GM12878 (cell line): ENCODE data around the gene RNU5B-1. TPM values are rescaled to one million over a fixed set of nuclear protein-coding genes. Genes with fewer than 3 reads are reported as not detected.

ENCODE experiments used
- ATAC-seq: fragments of 200-7000 bp; cut with Tn5 transposase; 3 replicates; pipeline ENCODE4 v1.9.1; 2020; ENCODE audit warnings: mild to moderate bottlenecking, moderate library complexity
- BruUV-seq: library from RNA; stranded (reverse); fragments of 400-500 nt; replicated peaks from 2 replicates; lab custom pipeline; 2021; lab: Mats Ljungman, UMichigan
- CTCF ChIA-PET: fragments of 300-600 bp; sonication (Branson Sonifier 250); formaldehyde crosslinking; extraction: SDS; loops from one replicate; lab custom pipeline; 2021; ENCODE audit warnings: inconsistent platforms; lab: Yijun Ruan, JAX
- POLR2A ChIA-PET: fragments of 350-600 bp; formaldehyde crosslinking; extraction: SDS; loops from one replicate; lab custom pipeline; 2021; ENCODE audit warnings: inconsistent platforms; lab: Charles Lee
- RAD21 ChIA-PET: fragments of 300-600 bp; sonication (Branson Sonifier 250); formaldehyde crosslinking; loops from one replicate; lab custom pipeline; 2023; ENCODE audit warnings: antibody characterized with exemption; ENCODE audit not compliant: unreplicated experiment; lab: Charles Lee
- SMC1A ChIA-PET: fragments of 300-600 bp; sonication (Branson Sonifier 250); formaldehyde crosslinking; loops from one replicate; lab custom pipeline; 2023; ENCODE audit not compliant: unreplicated experiment, uncharacterized antibody; lab: Charles Lee
- DNase-seq: peaks from one replicate; pipeline ENCODE4 v3.0.0-alpha.2; 2011; ENCODE audit warnings: low read depth, low spot score
- FAIRE-seq: peaks from 3 replicates; lab custom pipeline; 2011; peaks lifted over from hg19 to GRCh38; lab: Jason Lieb, UNC
- H2AFZ ChIP-seq: 2 replicates; pipeline ENCODE4 v1.6.0; 2011; ENCODE audit warnings: low read depth, low read length, control low read depth; ENCODE audit not compliant: control insufficient read depth
- H3K27ac ChIP-seq: 2 replicates; pipeline ENCODE4 v1.5.1; 2011; ENCODE audit warnings: control low read depth; ENCODE audit not compliant: control insufficient read depth, insufficient read depth
- H3K27me3 ChIP-seq, 2 experiments: replicated peaks in 1 of 2; 2 replicates each; pipeline versions ENCODE4 v1.6.0 to v1.6.1; 2011; ENCODE audit warnings: low read length in 1 of 2; ENCODE audit not compliant: control insufficient read depth in 2 of 2, insufficient read depth in 2 of 2
- H3K36me3 ChIP-seq, 2 experiments: 2 replicates each; pipeline ENCODE4 v1.5.1; 2011; ENCODE audit warnings: low read length in 1 of 2; ENCODE audit not compliant: control insufficient read depth in 2 of 2, insufficient read depth in 2 of 2
- H3K4me1 ChIP-seq: 2 replicates; pipeline ENCODE4 v1.6.1; 2011; ENCODE audit warnings: mild to moderate bottlenecking, low read length, moderate library complexity, mixed read lengths; ENCODE audit not compliant: control insufficient read depth, insufficient read depth
- H3K4me2 ChIP-seq: 2 replicates; pipeline ENCODE4 v1.6.0; 2011; ENCODE audit warnings: control low read depth; ENCODE audit not compliant: control insufficient read depth, insufficient read depth
- H3K4me3 ChIP-seq: fragments of 200-600 bp; sonication (generic); 2 replicates; pipeline ENCODE4 v1.5.1; 2016
- H3K79me2 ChIP-seq: 2 replicates; pipeline ENCODE4 v1.6.0; 2011; ENCODE audit warnings: low read length; ENCODE audit not compliant: control insufficient read depth, insufficient read depth
- H3K9ac ChIP-seq: 2 replicates; pipeline ENCODE4 v1.8.0; 2011; ENCODE audit warnings: low read length, control low read depth, mixed read lengths; ENCODE audit not compliant: control insufficient read depth, insufficient read depth
- H3K9me3 ChIP-seq: replicated peaks from 3 replicates; pipeline ENCODE4 v1.5.1; 2011; ENCODE audit warnings: mild to moderate bottlenecking, low read length; ENCODE audit not compliant: control insufficient read depth, insufficient read depth
- H4K20me1 ChIP-seq: 2 replicates; pipeline ENCODE4 v1.6.0; 2011; ENCODE audit not compliant: control insufficient read depth, insufficient read depth
- ASH2L ChIP-seq: fragments of 300-600, 200-600 bp; sonication (generic); IDR thresholded peaks from 2 replicates; pipeline ENCODE4 v1.6.1; 2017; ENCODE audit warnings: low read depth, mild to moderate bottlenecking, borderline replicate concordance
- ATF3 ChIP-seq: IDR thresholded peaks from 2 replicates; pipeline ENCODE4 v1.6.1; 2011; ENCODE audit warnings: low read depth, mild to moderate bottlenecking, low read length, moderate library complexity, borderline replicate concordance; ENCODE audit errors: extremely low read depth
- BCL11A ChIP-seq: IDR thresholded peaks from 2 replicates; pipeline ENCODE4 v1.6.1; 2011; ENCODE audit warnings: low read depth, low read length
- BHLHE40 ChIP-seq, 2 experiments: fragments of 450-650 bp in 1 of 2; IDR thresholded peaks; 2 replicates each; pipeline ENCODE4 v1.6.1; 2011 to 2017; ENCODE audit warnings: low read depth in 2 of 2, borderline replicate concordance in 1 of 2, improper control_type of control experiment in 1 of 2, low read length in 1 of 2, mild to moderate bottlenecking in 1 of 2
- E4F1 ChIP-seq: fragments of 450-650 bp; IDR thresholded peaks from 2 replicates; pipeline ENCODE4 v1.6.1; 2018; ENCODE audit warnings: borderline replicate concordance, mild to moderate bottlenecking; ENCODE audit not compliant: partially characterized antibody
- FOS ChIP-seq: IDR thresholded peaks from 3 replicates; pipeline ENCODE4 v1.6.1; 2011; ENCODE audit warnings: borderline replicate concordance; ENCODE audit not compliant: insufficient read length; ENCODE audit errors: extremely low read depth
- GATAD2B ChIP-seq: fragments of 450-650 bp; conservative IDR thresholded peaks from 2 replicates; pipeline ENCODE4 v1.6.1; 2017; ENCODE audit warnings: low read depth, mild to moderate bottlenecking, moderate library complexity
- HDAC6 ChIP-seq: fragments of 200-600 bp; sonication (generic); IDR thresholded peaks from one replicate; pipeline ENCODE4 v1.8.0; 2017; ENCODE audit warnings: antibody characterized with exemption; ENCODE audit not compliant: unreplicated experiment
- MEF2A ChIP-seq: IDR thresholded peaks from 2 replicates; pipeline ENCODE4 v1.6.1; 2011; ENCODE audit warnings: low read depth, mild to moderate bottlenecking, low read length, moderate library complexity; ENCODE audit not compliant: insufficient read depth
- MYB ChIP-seq: fragments of 150-350 bp; IDR thresholded peaks from 2 replicates; pipeline ENCODE4 v1.6.1; 2014; ENCODE audit warnings: mild to moderate bottlenecking, low read depth, low read length, borderline replicate concordance
- NR2F1 ChIP-seq: fragments of 450-650 bp; conservative IDR thresholded peaks from 2 replicates; pipeline ENCODE4 v1.6.1; 2017; ENCODE audit warnings: mild to moderate bottlenecking
- POLR2A ChIP-seq: IDR thresholded peaks from 2 replicates; pipeline ENCODE4 v1.6.1; 2011; ENCODE audit warnings: low read depth, mild to moderate bottlenecking, low read length
- POLR2AphosphoS5 ChIP-seq: IDR thresholded peaks from 2 replicates; pipeline ENCODE4 v1.6.1; 2011; ENCODE audit warnings: mild to moderate bottlenecking, low read length, inconsistent platforms
- POU2F2 ChIP-seq: IDR thresholded peaks from 3 replicates; pipeline ENCODE4 v1.6.1; 2011; ENCODE audit warnings: low read depth, mild to moderate bottlenecking, low read length, borderline replicate concordance
- RBBP5 ChIP-seq: fragments of 200-600 bp; sonication (generic); conservative IDR thresholded peaks from 2 replicates; pipeline ENCODE4 v1.6.1; 2016
- SMC3 ChIP-seq: IDR thresholded peaks from 2 replicates; pipeline ENCODE4 v1.6.1; 2011; ENCODE audit warnings: low read length, improper control_type of control experiment, borderline replicate concordance
- SUPT20H ChIP-seq: IDR thresholded peaks from 2 replicates; pipeline ENCODE4 v1.6.1; 2011; ENCODE audit warnings: low read depth, mild to moderate bottlenecking, low read length, moderate library complexity, borderline replicate concordance; ENCODE audit not compliant: control insufficient read depth
- TCF7 ChIP-seq: IDR thresholded peaks from 2 replicates; pipeline ENCODE4 v1.6.1; 2014; ENCODE audit warnings: antibody characterized with exemption, borderline replicate concordance
- ZNF24 ChIP-seq: fragments of 450-650 bp; IDR thresholded peaks from 2 replicates; pipeline ENCODE4 v1.6.1; 2017; ENCODE audit warnings: antibody characterized with exemption, mild to moderate bottlenecking
- ZNF592 ChIP-seq: fragments of 450-650 bp; IDR thresholded peaks from 2 replicates; pipeline ENCODE4 v1.6.1; 2017; ENCODE audit warnings: mild to moderate bottlenecking, moderate library complexity
- whole genome bisulfite sequencing: methylation state at CpG from one replicate; pipeline ENCODE4 v1.1.6; 2016; ENCODE audit warnings: low lambda C conversion rate; ENCODE audit not compliant: insufficient replicate concordance, insufficient coverage; ENCODE audit errors: missing lambda C conversion rate; 5-methylcytosine and 5-hydroxymethylcytosine counted together
- in situ Hi-C: fragments of 300-500 bp; cut with MboI; formaldehyde crosslinking; loops from 9 replicates; pipeline ENCODE4 v1.14.3; 2018; ENCODE audit warnings: mixed read lengths
- intact Hi-C: fragments of 100-400 bp; cut with micrococcal nuclease; formaldehyde crosslinking; loops from one replicate; pipeline ENCODE4 v1.14.2; 2022; ENCODE audit not compliant: unreplicated experiment
- polyA plus RNA-seq, 11 experiments: library from polyadenylated mRNA; depleted of rRNA in 4 of 11; unstranded in 6 of 11; stranded (reverse) in 5 of 11; fragments of >200 nt; fragmentation: Nextera tagmentation in 4 of 11; fragmentation: Illumina TruSeq in 1 of 11; extraction: Ambion mirVana in 4 of 11; extraction: Trizol in 1 of 11; gene quantifications; 1 replicate in 1 of 11; 2 replicates in 10 of 11; pipeline versions ENCODE4 v1.2.1 to v1.2.3, GENCODE V29; 2011 to 2016; ENCODE audit warnings: inconsistent platforms in 2 of 11, missing spikeins in 2 of 11, low read depth in 1 of 11
- total RNA-seq, 4 experiments: library from RNA; depleted of rRNA in 3 of 4; stranded (reverse); fragments of >200 nt in 3 of 4; fragmentation: Illumina TruSeq in 1 of 4; extraction: Trizol in 1 of 4; gene quantifications; 2 replicates each; pipeline versions ENCODE4 v1.2.1 to v1.2.3, GENCODE V29; 2013 to 2021

Gene RNU5B-1
- total and polyA plus RNA-seq, 10 of the 15 experiments (the other 5 are each of a cell fraction or from before 2014, with no cell fraction given) = 19.1 TPM; not detected in 9

DNA sequence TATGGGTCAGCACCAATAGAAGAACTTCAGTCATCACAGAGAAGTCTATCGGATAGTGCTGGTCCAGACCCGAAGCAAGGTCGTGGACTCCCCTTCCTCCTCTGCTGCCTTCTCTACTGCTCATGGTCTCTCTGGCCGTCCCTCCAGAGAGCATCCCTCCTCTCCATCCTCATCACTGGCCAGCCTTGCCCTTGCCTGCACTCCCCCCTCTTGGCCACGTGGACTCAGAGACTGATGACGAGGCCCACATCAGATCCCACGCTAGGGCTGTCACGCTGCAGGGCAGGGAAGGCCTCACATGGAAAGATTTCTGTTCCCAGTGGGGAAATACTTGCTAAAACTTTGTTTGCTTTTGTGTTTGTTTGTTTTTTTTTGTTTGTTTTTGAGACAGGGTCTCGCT, 38.0 kb downstream of the RNU5B-1 start:
- in situ Hi-C loops = no loop called here
- no TSS peak for BruUV-seq

More for the DNA sequence above, 38.0 kb downstream of the RNU5B-1 start:
- Histone ChIP-seq H3K4me2 (no peak overlapping the region), H3K9ac (no peak overlapping the region), H3K9me3 (no peaks in the 10 kb centered on the region), H2AFZ (no peak overlapping the region), H3K4me1 (no peaks in the 10 kb centered on the region), H3K4me3 (no peak overlapping the region), H3K27me3 (peaks cover 2 to 4% of the 10 kb centered on the region in 2 experiments; a peak in 3 of 4 replicates), H3K36me3 (no peaks in the 10 kb centered on the region), H4K20me1 (no peaks in the 10 kb centered on the region)
- SMC1A ChIA-PET = no interaction called here
- 45% methylated on average over 9 of the region's 9 CpGs for WGBS
- ATAC-seq = no peak
- POLR2A ChIA-PET = no interaction called here
- intact Hi-C loops = no loop called here
- DNase-seq = no peak
- RAD21 ChIA-PET = no interaction called here
- TF ChIP-seq POLR2AphosphoS5 (no peak), E4F1 (no peak), ATF3 (no peak), POU2F2 (no peak), MYB (no peak), POLR2A (no peak), GATAD2B (no peak), SMC3 (no peak), BCL11A (no peak), HDAC6 (no peak), ASH2L (no peak), NR2F1 (no peak), TCF7 (no peak), BHLHE40 (IDR thresholded peaks at IDR 0.05; ENCODE audit: borderline replicate concordance in 1 of 2, low read depth in 2 of 2, low read length in 1 of 2) (no peak), FOS (no peak), SUPT20H (no peak), ZNF592 (no peak), MEF2A (no peak), ZNF24 (no peak), RBBP5 (no peak)
- TF ChIP-seq, all 136 proteins: peak for 0
- CTCF ChIA-PET = interaction anchor here (0.9 kb wide), 1 partner anchor 44 kb away, joined by 3 read pairs; no protein-coding TSS in a partner anchor
- no peak for FAIRE-seq
- no peaks in the 10 kb centered on the region for H3K79me2 ChIP-seq
- H3K27ac ChIP-seq = no peak overlapping the region
